ENCODE measurements around the gene OR7D2.

The OR7D2 gene

DNA sequence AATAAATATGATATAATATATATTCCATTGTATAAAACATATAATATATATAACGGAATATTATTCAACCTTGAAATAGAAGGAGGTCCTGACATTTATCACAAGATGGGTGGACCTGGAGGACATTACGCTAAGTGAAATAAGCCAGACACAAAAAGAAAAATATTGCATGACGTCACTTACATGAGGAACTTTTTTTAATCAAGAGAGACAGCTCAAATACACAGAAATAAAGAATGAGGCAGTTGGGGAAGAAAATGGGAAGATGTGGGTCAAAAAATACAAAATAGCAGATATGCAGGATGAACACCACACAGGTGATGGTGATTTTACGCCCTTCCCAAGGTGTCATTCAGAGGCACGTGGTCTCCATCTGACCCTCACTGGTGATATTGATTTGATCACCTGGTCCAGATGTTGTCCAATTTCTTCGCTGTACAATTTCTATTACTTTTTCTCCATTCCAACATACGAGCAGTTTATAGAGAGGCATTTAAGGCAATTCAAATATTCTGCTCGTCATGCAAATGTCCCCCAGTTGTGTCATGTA lies 39.1 kb upstream of the OR7D2 start:
- no peak for DNase-seq
- H3K4me2 ChIP-seq (ENCODE audit: low read depth, low read length), result peak overlapping the region; percentile 78
- no peaks in the 10 kb centered on the region for H3K9me2 ChIP-seq (replicated peaks; ENCODE audit: insufficient read depth, low read length)
- TF ChIP-seq EZH2 (optimal IDR thresholded peaks at IDR 0.05; ENCODE audit: low read depth, low read length) (no peak), EZH2phosphoT487 (IDR thresholded peaks at IDR 0.05; ENCODE audit: low read length) (no peak)
- TF ChIP-seq, protein P1, sequence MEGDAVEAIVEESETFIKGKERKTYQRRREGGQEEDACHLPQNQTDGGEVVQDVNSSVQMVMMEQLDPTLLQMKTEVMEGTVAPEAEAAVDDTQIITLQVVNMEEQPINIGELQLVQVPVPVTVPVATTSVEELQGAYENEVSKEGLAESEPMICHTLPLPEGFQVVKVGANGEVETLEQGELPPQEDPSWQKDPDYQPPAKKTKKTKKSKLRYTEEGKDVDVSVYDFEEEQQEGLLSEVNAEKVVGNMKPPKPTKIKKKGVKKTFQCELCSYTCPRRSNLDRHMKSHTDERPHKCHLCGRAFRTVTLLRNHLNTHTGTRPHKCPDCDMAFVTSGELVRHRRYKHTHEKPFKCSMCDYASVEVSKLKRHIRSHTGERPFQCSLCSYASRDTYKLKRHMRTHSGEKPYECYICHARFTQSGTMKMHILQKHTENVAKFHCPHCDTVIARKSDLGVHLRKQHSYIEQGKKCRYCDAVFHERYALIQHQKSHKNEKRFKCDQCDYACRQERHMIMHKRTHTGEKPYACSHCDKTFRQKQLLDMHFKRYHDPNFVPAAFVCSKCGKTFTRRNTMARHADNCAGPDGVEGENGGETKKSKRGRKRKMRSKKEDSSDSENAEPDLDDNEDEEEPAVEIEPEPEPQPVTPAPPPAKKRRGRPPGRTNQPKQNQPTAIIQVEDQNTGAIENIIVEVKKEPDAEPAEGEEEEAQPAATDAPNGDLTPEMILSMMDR (IDR thresholded peaks at IDR 0.05; ENCODE audit: low read length), result no peak
- H3K79me2 ChIP-seq (ENCODE audit: low read length), result peaks cover 45% of the 10 kb centered on the region
- no peaks in the 10 kb centered on the region for H4K20me1 ChIP-seq (ENCODE audit: insufficient read depth, low read length)
- no peak overlapping the region for H3K27ac ChIP-seq (ENCODE audit: low read length)
- 0 out of 2 replicates have a peak, but pooled peaks cover 9% of the 10 kb centered on the region for H3K4me1 ChIP-seq (ENCODE audit: low read length)
- H3K9me3 ChIP-seq (replicated peaks; ENCODE audit: insufficient read depth, low read length), result no peaks in the 10 kb centered on the region
- no peaks in the 10 kb centered on the region for H3F3A ChIP-seq (ENCODE audit: insufficient read depth, low read length)
- H3K4me3 ChIP-seq (ENCODE audit: low read length), result peak overlapping the region; percentile 96
- H2AFZ ChIP-seq (ENCODE audit: low read length), result peak overlapping the region; percentile 98
- H3K27me3 ChIP-seq (replicated peaks; ENCODE audit: insufficient read depth, low read length), result no peaks in the 10 kb centered on the region
- H3K9ac ChIP-seq (ENCODE audit: low read length), result peak overlapping the region; percentile 94; the same call in 1 of the 2 replicates
- H3K36me3 ChIP-seq (replicated peaks; ENCODE audit: insufficient read depth, low read length), result peaks cover 6% of the 10 kb centered on the region; the same call in 1 of the 2 replicates

- peak; percentile 95 for DNase-seq
- Histone ChIP-seq H3K4me1 (ENCODE audit: low read length) (0 out of 2 replicates have a peak, but pooled peaks cover 9% of the 10 kb centered on the region), H3K4me2 (ENCODE audit: low read depth, low read length) (peak within 1 kb of the TSS; percentile 78), H3K9me3 (replicated peaks; ENCODE audit: insufficient read depth, low read length) (0 out of 2 replicates have a peak, but pooled peaks cover 4% of the 10 kb centered on the region), H3K9me2 (replicated peaks; ENCODE audit: insufficient read depth, low read length) (no peaks in the 10 kb centered on the region), H3K9ac (ENCODE audit: low read length) (peak within 1 kb of the TSS; percentile 94), H3K4me3 (ENCODE audit: low read length) (peak within 1 kb of the TSS; percentile 96), H3K79me2 (ENCODE audit: low read length) (peaks cover 51% of the 10 kb centered on the region), H3K27ac (ENCODE audit: low read length) (peak within 1 kb of the TSS; percentile 33; the same call in 1 of the 2 replicates), H4K20me1 (ENCODE audit: insufficient read depth, low read length) (no peaks in the 10 kb centered on the region), H3F3A (ENCODE audit: insufficient read depth, low read length) (no peaks in the 10 kb centered on the region), H2AFZ (ENCODE audit: low read length) (peak within 1 kb of the TSS; percentile 98), H3K36me3 (replicated peaks; ENCODE audit: insufficient read depth, low read length) (peaks cover 12% of the 10 kb centered on the region), H3K27me3 (replicated peaks; ENCODE audit: insufficient read depth, low read length) (no peaks in the 10 kb centered on the region)
- TF ChIP-seq EZH2 (optimal IDR thresholded peaks at IDR 0.05; ENCODE audit: low read depth, low read length) (no peak), EZH2phosphoT487 (IDR thresholded peaks at IDR 0.05; ENCODE audit: low read length) (no peak)
- TF ChIP-seq, protein P1 (IDR thresholded peaks at IDR 0.05; ENCODE audit: low read length), result no peak
Observed at GRCh38 chr19:9140159-9140874, 38.5 kb upstream of the OR7D2 start, which contains the start of gene ZNF317. TSS of gene ZNF317 (plus strand) at chr19:9140397. CDS start at chr19:9156017, 15,620 bp downstream.

GRCh38 chr19:9144920-9145319 lies 33.9 kb upstream of the OR7D2 start:
- Histone ChIP-seq H3K9me3 (replicated peaks; ENCODE audit: insufficient read depth, low read length) (peaks cover 4% of the 10 kb centered on the region; the same call in 1 of the 2 replicates), H3K27me3 (replicated peaks; ENCODE audit: insufficient read depth, low read length) (no peaks in the 10 kb centered on the region), H3K4me2 (ENCODE audit: low read depth, low read length) (no peak overlapping the region), H2AFZ (ENCODE audit: low read length) (no peak overlapping the region), H3K4me1 (ENCODE audit: low read length) (0 out of 2 replicates have a peak, but pooled peaks cover 5% of the 10 kb centered on the region), H3F3A (ENCODE audit: insufficient read depth, low read length) (no peaks in the 10 kb centered on the region), H3K9me2 (replicated peaks; ENCODE audit: insufficient read depth, low read length) (no peaks in the 10 kb centered on the region), H3K79me2 (ENCODE audit: low read length) (peaks cover 94% of the 10 kb centered on the region), H3K36me3 (replicated peaks; ENCODE audit: insufficient read depth, low read length) (peaks cover 25% of the 10 kb centered on the region), H3K4me3 (ENCODE audit: low read length) (no peak overlapping the region), H3K27ac (ENCODE audit: low read length) (no peak overlapping the region), H3K9ac (ENCODE audit: low read length) (no peak overlapping the region), H4K20me1 (ENCODE audit: insufficient read depth, low read length) (no peaks in the 10 kb centered on the region)
- no peak for TF ChIP-seq EZH2 (optimal IDR thresholded peaks at IDR 0.05; ENCODE audit: low read depth, low read length)
- TF ChIP-seq, protein P1 (IDR thresholded peaks at IDR 0.05; ENCODE audit: low read length), result no peak
- no peak for TF ChIP-seq EZH2phosphoT487 (IDR thresholded peaks at IDR 0.05; ENCODE audit: low read length)
- no peak for DNase-seq

Measured in MM.1S (cell line).